GM19463 (cell line): ENCODE data around the gene ASTN2.

Experiments used
- ATAC-seq: cut with Tn5 transposase; IDR thresholded peaks from one replicate; pipeline ENCODE4 v1.9.1; 2021; ENCODE audit warnings: mild to moderate bottlenecking, moderate library complexity; ENCODE audit not compliant: unreplicated experiment

Gene ASTN2

DNA sequence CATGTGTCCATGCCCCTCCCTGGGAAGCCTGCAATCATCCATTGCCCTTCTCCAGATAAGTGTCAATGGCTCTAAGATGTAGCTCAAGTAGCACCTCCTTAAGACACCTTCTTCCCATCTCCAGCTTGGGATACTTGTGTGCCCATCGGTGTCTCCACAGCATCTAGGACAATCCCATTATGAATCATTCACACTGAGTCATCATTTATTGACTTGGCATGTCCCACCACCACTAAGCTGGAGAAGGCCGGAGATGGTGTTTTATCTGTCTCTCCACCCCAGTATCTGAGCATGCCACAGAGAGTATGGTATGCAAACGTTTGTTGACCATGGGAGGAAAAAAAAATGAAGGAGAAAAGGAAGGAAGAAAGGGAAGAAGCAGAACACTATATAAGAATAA is 385.5 kb downstream of the ASTN2 start:
- ATAC-seq, result no peak

DNA sequence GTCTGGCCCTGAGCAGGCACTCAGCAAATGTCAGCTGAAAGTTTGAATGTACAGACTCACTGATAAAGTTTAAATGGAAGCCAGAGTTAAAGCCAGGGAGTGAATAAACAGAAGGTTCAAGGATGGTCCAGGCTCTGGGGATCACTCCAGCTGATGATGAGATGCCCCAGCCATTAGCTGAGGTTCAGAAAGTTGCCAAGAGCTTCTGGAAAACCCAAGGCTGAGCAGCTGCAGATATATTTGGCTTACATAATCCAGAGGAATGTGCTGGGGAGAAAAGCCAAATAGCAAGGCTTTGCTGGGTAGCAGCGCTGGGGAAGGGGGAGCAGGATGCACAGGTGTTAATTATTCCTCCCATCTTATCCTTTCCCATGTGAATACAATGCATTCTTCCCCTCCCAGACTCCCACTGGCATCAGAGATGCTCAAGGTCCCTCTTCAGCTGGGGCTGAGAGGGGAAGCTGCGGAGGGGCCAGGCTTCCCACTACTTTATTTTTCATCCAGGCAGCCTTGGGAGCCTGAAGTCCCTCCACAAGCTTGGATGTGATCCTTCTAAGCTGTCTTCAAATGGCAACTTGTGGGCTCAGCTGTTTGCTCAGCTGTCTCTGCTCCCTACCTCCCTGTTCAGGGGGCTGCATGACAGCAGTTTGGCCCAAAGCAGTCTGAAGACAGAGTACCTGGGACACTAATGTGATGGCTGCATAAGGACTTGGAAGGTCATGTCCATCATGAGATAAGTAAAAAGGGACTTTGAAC is 386.6 kb downstream of the ASTN2 start:
- no peak for ATAC-seq

DNA sequence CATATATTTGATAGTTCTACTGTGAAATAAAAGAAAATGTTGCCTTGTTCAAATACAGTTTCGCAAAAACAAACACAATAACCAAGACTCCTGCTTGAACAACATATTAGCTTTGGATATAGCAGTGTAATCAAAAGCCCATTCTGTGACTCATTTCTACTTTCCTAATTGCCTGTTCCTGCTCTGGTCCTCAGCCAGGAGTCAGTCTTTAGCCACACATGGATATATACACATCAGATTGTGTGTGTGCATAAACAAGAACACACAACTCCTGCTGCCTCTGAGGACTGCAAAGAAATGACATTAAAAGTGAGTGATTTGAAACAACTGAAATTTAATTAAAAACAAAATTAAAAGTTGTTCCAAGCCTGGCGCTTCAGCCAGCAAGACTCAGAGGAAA is 393.0 kb downstream of the ASTN2 start:
- no peak for ATAC-seq

DNA sequence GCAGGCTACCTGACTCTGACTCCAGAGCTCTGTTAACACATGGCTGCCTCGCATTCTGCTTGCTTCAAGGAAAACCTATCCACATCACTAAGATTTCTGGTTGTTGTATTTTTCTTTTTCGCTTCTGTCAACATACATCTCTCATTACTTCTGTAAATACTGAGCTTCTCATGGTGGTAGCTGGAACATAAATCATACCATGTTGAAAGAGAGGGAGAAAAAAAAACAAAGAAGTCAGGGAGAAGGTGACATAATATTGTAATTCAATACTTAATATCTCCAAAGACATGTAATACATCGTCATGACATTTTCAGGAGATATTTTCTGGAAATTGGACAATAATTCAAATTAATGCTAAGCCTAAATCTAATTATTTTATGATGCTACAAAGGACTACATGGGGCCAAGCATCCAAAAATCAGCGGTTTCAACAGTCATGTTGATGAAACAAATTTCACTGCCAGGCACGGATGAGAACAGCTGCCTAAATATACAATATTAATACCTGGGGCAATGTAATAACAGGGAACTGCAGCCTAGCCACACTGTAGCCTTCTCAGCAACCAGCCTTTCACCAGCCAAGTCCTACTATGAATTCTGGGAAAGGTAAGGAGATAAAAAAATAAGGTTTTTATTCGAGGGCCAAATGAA is 395.8 kb downstream of the ASTN2 start:
- ATAC-seq, result no peak

DNA sequence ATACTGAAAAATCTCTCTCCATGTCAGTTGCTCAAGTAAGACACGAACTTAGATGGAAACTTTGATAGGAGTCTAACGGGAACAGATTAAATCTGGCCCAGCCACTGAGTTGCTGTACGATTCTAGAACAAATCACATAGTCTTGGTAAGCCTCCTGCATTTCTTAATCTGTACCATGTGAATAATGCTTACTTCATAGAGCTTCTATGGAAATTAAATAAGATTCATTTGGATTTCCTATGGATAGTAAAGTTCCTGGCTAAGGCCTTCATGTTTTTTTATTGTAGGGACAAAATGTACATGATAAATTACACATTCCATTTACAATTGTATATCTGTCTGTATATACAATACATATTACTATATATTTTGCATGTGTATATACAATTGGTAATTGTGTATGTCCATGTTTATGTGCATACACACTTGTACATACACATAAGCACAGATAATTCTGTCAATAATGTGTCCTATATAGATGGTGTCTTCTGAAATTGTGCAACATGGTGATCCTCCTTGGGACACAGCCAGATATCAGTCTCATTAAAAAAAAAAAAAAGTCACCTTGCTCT is 397.4 kb downstream of the ASTN2 start:
- no peak for ATAC-seq

DNA sequence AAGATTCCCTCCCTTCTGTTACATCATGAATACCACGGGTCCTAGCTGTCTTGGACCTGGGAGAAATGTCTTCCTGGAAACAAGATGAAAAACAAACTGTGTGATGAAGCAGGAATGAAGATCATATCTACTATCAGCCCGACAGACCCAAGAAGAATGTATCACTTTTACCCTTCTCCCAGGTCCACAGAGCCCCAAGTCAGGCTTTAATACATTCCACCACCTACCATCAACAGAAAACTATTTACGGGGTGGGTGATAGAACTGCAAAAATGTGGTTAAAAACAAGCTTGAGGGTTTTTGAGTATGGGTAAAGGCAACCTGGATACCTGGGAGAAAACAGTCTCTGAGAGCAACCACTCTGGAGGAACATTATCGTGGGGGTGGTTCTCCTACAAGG is 400.8 kb downstream of the ASTN2 start:
- no peak for ATAC-seq

DNA sequence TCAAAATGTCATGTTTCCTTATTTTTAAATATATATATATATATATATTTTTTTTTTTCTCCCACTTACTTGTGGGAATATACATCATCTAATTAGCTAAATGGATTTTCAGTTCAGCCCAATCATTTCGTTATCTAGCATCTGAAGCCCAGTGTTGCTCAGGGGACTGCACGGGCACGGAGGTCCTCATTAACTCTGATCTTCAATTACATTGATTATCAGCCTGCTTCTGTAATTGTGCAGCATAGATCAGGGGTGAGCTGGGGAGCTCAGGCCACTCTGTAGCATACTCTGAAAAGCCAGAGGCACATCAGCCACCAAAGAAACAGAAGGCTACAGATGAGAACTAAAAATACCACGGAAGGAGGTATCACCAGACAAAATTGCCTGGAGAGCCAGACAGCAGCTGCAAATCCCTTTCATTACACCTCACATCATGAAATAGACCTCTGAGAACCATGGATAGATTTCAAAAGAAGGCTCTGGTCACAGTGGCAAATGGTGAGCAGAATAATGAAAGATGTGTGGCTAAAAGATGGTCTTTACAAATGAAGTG is 401.3 kb downstream of the ASTN2 start:
- ATAC-seq, result no peak

DNA sequence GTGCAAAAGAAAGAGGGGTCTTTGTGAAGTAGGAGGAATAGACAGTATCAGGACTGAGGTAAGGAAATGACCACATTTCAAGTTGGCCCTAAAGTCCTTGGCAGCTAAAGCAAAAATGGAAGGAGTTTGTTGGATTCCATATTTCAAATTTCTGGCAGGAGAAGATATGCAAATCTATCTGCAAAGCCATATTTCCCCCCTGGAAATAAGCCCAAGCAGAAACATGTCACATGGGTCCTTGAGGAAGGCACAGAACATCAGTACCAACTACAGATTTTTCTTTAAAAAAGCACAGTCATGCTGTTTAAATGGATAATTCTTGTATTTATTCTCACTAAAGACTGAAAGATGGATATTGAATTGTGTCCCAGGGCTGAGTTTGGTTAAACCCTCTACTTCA is 404.8 kb downstream of the ASTN2 start:
- ATAC-seq, result no peak

DNA sequence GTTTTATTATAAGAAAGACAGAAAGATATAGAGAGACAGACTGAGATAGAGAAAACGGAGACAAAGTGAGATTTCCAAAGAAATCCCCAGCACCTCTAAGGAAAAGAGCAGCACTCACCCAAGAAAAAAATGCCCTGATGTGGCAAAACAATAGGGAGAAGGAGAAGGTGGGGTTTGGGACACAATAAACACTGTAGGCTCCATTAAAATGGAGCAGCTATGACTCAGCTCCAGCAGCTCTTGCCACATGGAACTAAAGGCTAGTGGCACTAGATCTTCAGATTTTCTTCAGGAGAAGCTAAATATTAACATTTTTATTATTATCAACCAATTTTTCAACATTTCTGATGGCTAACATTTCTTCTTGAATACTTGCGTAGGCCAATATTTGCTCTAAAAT is 406.0 kb downstream of the ASTN2 start:
- no peak for ATAC-seq

DNA sequence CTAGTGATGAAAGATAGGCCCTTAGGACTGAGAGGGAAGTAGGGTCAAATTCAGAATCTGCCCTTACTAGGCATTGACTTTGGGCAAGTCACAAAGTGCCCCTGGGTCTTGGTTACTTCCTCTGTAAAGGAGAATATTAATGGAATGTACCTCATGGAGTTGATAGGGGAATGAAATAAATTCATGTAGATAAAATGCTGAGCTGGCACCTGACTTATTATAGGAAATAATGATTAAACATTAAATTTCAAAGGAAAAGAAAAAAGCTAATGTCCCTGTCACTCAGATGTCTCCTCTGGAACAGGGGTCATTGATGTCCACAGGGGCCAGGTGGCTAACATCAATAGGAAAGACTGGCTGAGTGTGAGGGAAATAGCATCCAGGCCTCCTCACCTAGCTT is 406.4 kb downstream of the ASTN2 start:
- no peak for ATAC-seq

DNA sequence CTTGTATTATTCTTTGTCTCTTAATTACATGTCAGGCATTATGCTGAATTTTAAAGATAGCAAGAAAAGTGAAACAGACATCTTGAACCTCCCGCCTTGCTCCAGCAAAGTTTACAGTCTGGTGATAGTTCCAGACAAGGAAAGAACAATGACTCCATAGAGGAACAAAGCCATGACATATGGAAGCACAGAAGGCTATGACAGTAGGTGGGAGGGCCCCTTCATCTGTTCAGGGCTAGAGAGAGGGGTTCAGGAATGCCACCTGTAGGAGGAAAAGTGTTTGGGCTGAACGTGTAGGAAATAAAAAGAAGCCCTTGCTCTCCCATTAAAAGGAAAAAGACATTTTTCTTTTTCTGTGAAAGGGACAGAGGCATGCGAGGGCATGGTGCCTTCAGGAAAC is 412.2 kb downstream of the ASTN2 start:
- no peak for ATAC-seq

DNA sequence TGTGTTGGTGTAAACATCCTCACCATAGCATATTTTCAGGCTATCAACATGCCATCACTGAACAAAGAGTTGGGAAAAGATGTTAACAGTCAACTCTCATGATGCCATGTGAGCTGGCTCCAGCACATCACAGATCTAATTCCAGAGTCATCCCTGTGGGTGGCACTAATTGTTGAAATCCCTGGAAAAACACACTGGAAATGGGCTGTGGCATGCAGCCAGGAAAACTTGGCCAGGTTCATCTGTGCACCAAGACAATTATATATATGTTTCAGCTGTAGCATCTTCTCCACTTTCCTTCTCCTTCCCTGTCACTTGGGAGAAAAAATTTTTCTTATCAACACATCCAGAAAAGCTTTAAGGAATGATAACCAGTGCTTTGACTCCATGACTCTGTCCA is 414.0 kb downstream of the ASTN2 start:
- no peak for ATAC-seq

DNA sequence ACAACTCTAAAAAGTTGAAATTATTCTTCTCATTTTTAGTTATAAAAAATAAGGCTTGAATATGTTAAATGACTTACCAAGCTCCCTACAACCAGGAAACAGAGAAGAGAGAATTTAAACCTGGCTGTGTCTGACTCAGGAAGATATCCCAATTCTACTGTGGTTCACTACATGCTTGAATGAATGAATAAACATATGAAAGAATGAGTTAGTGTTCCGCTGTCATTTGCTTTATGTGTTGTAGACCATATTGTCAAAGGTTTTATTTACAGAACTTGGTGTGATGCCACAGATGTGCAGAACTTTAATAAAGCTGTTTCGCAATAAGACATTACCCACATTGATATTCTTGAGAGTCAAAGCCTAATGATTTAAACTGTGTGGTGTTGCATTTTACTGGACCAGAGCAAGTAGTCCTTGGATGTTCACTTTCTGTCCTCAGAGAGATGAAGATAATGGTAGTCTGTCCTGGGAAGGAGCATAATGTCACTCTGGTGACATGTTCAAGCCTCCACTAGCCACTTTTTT is 414.6 kb downstream of the ASTN2 start:
- ATAC-seq, result no peak

DNA sequence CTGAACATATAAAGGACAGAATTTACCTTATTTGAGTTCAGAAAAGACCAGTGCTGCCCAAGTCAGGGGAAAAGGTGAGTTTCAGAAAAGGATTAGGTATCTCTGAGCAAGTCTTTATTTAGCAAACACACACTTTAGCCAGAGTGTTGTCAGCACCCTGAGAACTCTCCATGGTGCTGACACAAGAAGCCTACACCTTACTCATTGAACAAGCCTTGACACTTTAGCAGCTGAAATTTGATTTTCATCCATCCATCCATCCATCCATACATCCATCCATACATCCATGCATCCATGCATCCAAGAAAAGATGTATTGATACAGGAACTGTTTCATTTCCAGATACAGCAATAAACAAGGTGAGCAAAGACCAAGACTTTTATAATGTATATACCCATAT is 416.6 kb downstream of the ASTN2 start:
- no peak for ATAC-seq

DNA sequence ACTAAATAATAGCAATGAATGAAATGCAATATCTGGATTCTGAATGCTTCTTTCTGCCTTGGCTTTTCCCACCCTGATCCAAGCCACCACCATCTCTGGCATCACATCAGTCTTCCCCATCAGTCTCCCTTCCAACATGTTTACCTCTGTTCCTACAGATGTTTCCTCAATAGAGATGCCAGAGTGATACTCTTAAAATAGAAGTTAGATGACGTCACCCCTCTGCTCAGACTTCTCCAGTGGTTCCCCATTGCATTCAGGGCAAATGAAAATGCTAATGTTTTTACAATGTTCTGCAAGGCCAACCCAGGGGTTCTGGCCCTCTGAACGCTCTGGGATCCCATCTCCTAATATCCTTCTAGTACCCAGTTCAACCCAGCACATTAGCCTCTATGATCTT is 422.0 kb downstream of the ASTN2 start:
- ATAC-seq, result no peak

DNA sequence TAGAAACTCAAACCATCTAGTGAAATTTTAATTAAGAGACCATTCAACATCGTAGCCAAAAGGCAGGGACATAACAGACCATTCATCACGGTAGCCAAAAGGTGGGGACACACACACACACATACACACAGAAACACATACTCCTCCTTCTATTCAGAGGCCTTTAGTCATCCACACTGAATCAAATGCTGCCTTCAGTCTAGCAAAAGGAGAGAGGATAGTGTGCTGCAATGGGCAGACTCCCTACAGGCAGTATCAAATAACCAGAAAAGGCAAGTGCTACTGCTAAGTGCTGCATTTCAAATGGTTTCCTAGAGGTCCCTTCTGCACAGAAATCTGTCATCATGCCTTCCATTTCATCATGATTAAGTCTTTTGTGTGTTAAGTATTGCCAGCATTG is 423.8 kb downstream of the ASTN2 start:
- ATAC-seq, result no peak

DNA sequence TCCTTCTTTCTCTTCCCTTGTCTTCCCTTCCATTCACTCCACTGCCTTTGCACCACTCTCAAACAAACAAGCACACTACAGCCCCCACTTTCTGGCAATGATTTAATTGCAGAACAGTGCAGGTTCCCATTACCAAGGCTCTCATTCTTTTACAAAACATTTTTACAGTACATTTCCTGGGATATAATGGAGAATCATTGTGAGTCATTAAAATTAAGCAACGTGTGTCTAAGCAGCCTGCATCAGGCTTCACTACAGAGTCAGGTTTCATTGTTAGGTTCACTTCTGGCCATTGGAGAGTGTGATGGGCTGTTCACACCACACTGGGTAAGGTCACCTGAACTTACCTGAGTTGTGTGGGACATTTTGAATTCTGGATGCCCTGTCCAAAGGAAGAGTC is 424.3 kb downstream of the ASTN2 start:
- ATAC-seq, result no peak

DNA sequence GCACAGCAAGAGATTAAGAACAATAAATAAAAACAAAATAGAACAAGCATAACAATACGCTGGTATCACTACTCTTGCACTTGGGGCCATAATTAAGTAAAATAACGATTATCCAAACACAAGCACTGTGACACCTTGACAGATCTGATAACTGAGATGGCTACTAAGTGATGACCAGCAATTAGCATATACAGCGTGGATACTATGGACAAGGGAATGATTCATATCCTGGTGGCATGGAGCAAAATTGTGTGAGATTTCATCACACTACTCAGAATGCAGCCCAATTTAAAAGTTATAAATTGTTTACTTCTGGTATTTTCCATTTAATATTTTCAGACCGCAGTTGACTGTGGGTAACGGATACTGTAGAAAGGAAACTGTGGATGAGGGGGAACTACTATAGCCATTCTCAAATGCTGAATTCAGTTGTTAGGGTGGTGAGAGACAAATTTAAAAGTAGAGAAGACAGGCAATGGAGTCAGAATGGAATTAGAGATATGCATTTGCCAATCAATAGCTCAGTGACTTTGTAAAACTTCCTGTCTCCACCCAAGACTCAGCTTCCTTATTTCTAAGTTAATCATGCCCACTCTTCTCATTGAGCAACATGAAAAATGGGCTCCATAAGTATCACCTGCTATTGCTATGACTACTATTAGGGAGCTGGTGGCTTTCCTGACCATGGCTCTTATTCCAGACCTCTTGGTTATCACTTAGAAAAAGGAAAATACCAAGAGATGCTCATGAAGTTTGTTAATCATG is 427.0 kb downstream of the ASTN2 start:
- no peak for ATAC-seq

DNA sequence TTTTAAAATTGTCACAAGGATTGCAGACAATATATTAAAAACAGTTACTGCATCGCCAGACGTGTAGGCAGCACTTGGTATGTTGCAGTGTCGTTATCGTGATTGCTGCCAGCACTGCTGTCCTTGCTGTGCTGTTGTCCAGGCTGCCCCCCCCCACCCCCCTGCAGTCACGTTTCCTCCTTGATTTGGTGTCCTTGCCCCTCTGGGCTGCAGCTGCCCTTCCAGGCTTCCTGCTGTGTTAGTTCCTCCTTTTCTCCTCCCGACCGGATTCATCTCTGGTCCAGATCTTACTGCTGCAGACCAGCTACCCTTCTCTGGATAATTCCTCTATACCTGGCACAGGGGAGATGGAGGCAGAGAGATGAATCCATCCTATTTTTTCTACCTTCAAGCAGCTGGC is 428.8 kb downstream of the ASTN2 start:
- ATAC-seq, result no peak

DNA sequence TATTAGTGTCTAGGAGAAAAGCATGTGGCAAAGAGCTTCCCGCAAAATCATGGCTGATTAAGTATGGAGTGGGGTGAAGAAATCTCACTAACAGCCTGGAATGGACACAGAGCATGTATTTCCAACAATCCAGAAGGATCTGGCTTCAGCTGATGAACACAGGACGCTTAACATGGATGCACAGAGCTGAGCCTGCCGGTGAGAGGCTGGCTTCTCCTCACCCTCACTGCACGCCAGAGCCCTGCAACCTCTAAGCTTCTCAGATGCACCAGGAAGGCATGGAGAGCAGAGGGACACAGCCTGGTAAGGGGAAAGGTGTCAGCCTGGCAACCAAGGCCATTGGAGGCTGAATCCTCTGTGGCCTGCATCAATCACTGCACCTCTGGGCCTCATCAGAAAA is 429.3 kb downstream of the ASTN2 start:
- no peak for ATAC-seq

DNA sequence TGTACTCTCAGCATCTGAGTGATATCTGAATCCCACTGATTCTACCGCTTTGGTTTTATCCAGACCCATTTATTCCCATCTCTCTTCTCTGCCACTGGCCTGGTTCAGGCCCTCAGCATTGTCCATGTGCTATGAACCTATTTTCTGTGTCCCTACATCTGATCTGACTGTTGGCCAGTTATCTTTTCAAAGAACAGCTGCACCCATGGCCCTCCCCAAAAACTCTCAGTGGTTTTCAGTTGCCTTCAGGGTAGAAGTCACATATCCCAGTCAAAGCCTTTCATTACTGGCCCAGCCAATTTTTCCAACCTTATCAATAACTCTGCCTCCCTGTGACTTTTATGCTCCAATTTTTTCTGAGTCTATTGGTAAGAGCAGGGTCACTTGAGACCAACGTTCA is 430.7 kb downstream of the ASTN2 start:
- no peak for ATAC-seq
